NB4 (cell line): ENCODE data around the gene CAPN10.

ENCODE experiments used
- DNase-seq: peaks from one replicate; pipeline ENCODE4 v3.0.0; 2010; ENCODE audit warnings: low read depth
- H3K4me3 ChIP-seq: one replicate; pipeline ENCODE4 v1.5.1; 2011; ENCODE audit warnings: mild to moderate bottlenecking, low read depth, low read length, moderate library complexity
- MAX ChIP-seq: IDR thresholded peaks from 2 replicates; pipeline ENCODE4 v1.6.1; 2011; ENCODE audit warnings: low read depth, low read length
- MYC ChIP-seq: IDR thresholded peaks from 2 replicates; pipeline ENCODE4 v1.6.1; 2011; ENCODE audit warnings: low read depth, low read length
- POLR2A ChIP-seq: IDR thresholded peaks from 2 replicates; pipeline ENCODE4 v1.6.1; 2011; ENCODE audit warnings: mild to moderate bottlenecking; ENCODE audit not compliant: insufficient read length; ENCODE audit errors: extremely low read depth
- TF ChIP-seq, protein P1 (sequence below): IDR thresholded peaks from one replicate; pipeline ENCODE4 v1.5.1; 2012; ENCODE audit warnings: low read depth, low read length

Gene CAPN10

GRCh38 chr2:240603081-240603835 is 16.7 kb downstream of the CAPN10 start:
- TF ChIP-seq POLR2A (no peak), MAX (no peak), MYC (no peak)
- TF ChIP-seq, protein P1, sequence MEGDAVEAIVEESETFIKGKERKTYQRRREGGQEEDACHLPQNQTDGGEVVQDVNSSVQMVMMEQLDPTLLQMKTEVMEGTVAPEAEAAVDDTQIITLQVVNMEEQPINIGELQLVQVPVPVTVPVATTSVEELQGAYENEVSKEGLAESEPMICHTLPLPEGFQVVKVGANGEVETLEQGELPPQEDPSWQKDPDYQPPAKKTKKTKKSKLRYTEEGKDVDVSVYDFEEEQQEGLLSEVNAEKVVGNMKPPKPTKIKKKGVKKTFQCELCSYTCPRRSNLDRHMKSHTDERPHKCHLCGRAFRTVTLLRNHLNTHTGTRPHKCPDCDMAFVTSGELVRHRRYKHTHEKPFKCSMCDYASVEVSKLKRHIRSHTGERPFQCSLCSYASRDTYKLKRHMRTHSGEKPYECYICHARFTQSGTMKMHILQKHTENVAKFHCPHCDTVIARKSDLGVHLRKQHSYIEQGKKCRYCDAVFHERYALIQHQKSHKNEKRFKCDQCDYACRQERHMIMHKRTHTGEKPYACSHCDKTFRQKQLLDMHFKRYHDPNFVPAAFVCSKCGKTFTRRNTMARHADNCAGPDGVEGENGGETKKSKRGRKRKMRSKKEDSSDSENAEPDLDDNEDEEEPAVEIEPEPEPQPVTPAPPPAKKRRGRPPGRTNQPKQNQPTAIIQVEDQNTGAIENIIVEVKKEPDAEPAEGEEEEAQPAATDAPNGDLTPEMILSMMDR = no peak
- no peak for DNase-seq
- no peak overlapping the region for H3K4me3 ChIP-seq

DNA sequence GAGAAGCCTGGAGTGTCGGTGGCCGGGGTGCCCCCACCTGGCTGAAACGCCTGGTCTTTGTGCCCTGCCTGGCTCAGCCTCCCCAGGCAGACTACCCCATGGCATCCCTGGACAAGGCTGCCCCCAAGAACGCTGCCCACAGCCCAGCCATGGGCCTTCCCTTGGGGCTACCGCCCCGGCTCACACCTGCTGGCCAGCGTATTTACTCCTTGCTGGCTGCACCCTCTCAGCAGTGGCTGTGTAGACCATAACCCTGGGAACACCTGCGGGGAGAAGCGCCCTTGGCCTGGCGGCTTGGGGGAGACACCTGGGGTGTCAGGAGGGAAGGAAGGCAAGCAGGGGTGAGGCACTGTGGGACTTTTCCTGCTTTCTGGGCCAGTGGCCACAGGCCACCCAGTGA is 17.3 kb downstream of the CAPN10 start:
- TF ChIP-seq MYC (no peak), MAX (no peak), POLR2A (no peak)
- TF ChIP-seq, protein P1 = no peak
- H3K4me3 ChIP-seq = no peak overlapping the region
- DNase-seq = no peak

DNA sequence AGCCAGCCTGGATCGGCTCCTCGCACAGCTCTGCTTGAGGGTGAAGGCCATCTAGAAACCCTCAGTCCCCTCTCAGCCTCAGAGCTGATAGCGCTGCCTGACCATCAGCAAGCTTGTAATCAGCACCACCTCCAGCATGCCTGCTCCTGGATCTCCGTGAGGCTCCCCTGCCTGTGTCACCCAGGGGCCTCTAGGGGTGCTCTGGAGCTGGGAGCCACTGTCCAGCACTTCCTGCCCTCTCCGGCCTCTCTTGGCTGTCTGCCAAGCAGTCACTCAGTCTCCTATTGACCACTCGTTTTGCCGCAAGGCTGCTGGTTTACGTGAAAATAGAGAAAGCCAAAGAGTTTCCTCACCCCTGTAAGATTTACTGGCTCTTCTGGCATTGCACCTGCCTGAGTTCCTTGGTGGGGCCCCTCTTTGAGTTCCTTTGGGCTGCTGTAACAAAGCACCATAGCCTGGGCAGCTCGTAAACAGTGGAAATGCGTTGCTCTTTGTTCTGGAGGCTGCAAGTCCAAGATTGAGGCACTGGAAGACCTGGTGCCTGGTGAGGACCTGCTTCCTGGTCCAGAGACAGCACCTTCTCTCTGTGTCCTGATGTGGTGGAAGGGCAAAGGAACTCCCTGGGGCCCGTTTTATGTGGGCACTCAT is 17.9 kb downstream of the CAPN10 start:
- no peak for TF ChIP-seq MAX
- no peak for TF ChIP-seq POLR2A
- no peak for TF ChIP-seq MYC
- TF ChIP-seq, protein P1 = peak; percentile 67
- peak; percentile 55 for DNase-seq

DNA sequence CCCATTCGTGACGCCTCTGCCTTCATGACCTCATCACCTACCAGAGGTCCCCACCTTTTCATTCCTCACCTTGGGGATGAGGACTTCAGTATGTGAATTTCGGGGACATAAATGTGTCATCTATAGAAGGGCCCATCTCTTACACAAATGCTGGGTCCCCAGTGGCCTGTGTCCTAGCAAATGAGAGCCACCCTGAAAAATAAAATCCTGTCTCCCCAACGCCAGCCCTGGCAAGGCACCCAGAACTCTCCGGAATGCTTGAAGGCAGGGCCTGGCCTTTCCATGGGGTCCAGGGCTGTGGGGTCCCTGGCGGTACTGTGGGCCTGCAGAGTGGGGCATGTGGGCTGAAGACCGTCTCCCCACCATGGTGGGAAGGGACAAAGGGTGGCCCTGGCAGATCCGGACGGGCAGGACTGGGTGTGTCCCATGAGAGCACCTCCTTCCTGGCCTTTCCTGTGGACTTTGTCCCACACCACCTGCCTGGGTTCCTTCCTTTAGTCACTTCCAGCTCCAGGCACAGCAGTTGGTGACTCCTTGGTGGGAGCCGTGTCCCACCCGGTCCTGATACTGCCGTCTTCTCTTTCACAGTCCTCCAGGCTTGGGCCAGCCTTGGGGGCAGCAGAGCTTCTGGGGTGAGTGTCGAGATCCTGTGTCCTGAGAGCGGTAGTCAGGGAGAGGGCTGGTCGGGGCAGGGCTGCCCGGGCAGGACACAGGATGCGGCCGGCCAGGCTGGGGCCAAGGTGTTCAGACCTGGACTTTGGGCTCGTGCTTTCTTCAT is 18.6 kb downstream of the CAPN10 start:
- no peak for DNase-seq
- TF ChIP-seq POLR2A (no peak), MAX (no peak), MYC (no peak)
- TF ChIP-seq, protein P1 = no peak
- H3K4me3 ChIP-seq = no peak overlapping the region

More for the DNA sequence above, 17.9 kb downstream of the CAPN10 start:
- H3K4me3 ChIP-seq = no peak overlapping the region

- H3K4me3 ChIP-seq = no peak overlapping the region
- no peak for DNase-seq
- TF ChIP-seq, protein P1 = no peak
- no peak for TF ChIP-seq MAX
- no peak for TF ChIP-seq POLR2A
- TF ChIP-seq MYC = no peak
These were observed 19.6 kb downstream of the CAPN10 start for GRCh38 chr2:240605867-240606743.
